H1 (cell line): Measurements from ENCODE around the gene CCDC24. TPM values are rescaled to one million over a fixed set of nuclear protein-coding genes. Genes with fewer than 3 reads are reported as not detected.

Experiments used
- CTCF ChIA-PET: fragments of 300-600 bp; sonication (Branson Sonifier 250); formaldehyde crosslinking; loops from one replicate; lab custom pipeline; 2021; ENCODE audit not compliant: partially characterized antibody; lab: Charles Lee
- POLR2A ChIA-PET: fragments of 300-600 bp; sonication (Branson Sonifier 250); formaldehyde crosslinking; loops from one replicate; lab custom pipeline; 2021; ENCODE audit warnings: inconsistent platforms; ENCODE audit not compliant: partially characterized antibody; lab: Charles Lee
- DNase-seq, 2 experiments: peaks; one replicate each; pipeline versions ENCODE4 v3.0.0 to v3.0.0-alpha.2; 2010 to 2022; ENCODE audit warnings: low spot score in 2 of 2, low read depth in 1 of 2, mixed read lengths in 1 of 2
- FAIRE-seq: peaks from 2 replicates; lab custom pipeline; 2011; peaks lifted over from hg19 to GRCh38; lab: Jason Lieb, UNC
- H2AFZ ChIP-seq: 2 replicates; pipeline ENCODE4 v1.8.1; 2012; ENCODE audit warnings: low read length, inconsistent platforms
- H2AK5ac ChIP-seq: 2 replicates; pipeline ENCODE4 v1.6.1; 2013; ENCODE audit warnings: low read depth, low read length
- H2BK120ac ChIP-seq: replicated peaks from 2 replicates; pipeline ENCODE3; 2013; ENCODE audit warnings: low read depth, low read length, inconsistent platforms
- H2BK12ac ChIP-seq: 2 replicates; pipeline ENCODE4 v1.6.1; 2013; ENCODE audit warnings: low read depth, low read length
- H2BK15ac ChIP-seq: 2 replicates; pipeline ENCODE4 v1.6.1; 2013; ENCODE audit warnings: low read length
- H2BK20ac ChIP-seq: 2 replicates; pipeline ENCODE4 v1.6.1; 2013; ENCODE audit warnings: low read length
- H2BK5ac ChIP-seq: 2 replicates; pipeline ENCODE4 v1.6.1; 2013; ENCODE audit warnings: low read depth, low read length
- H3K14ac ChIP-seq: 2 replicates; pipeline ENCODE4 v1.6.1; 2013; ENCODE audit warnings: inconsistent platforms; ENCODE audit not compliant: insufficient read length
- H3K18ac ChIP-seq: 2 replicates; pipeline ENCODE4 v1.6.1; 2013; ENCODE audit warnings: low read length; ENCODE audit errors: extremely low read depth
- H3K23ac ChIP-seq: 2 replicates; pipeline ENCODE4 v1.6.1; 2013; ENCODE audit warnings: inconsistent platforms; ENCODE audit not compliant: insufficient read length
- H3K23me2 ChIP-seq: 2 replicates; pipeline ENCODE4 v1.6.1; 2013; ENCODE audit warnings: low read depth, low read length
- H3K27ac ChIP-seq: 2 replicates; pipeline ENCODE4 v1.6.1; 2011; ENCODE audit warnings: low read depth, low read length, inconsistent platforms
- H3K27me3 ChIP-seq, 4 experiments: replicated peaks in 1 of 4; 1 replicate in 1 of 4; 2 replicates in 3 of 4; pipeline versions ENCODE4 v1.6.1 to v1.8.1; 2011 to 2013; ENCODE audit warnings: low read length in 3 of 4, mild to moderate bottlenecking in 3 of 4, inconsistent platforms in 2 of 4, mixed read lengths in 2 of 4, moderate library complexity in 1 of 4; ENCODE audit not compliant: control insufficient read depth in 3 of 4, insufficient read depth in 3 of 4; ENCODE audit errors: extremely low read depth in 1 of 4
- H3K36me3 ChIP-seq, 4 experiments: 2 replicates each; pipeline versions ENCODE4 v1.6.1 to v1.8.1; 2011 to 2013; ENCODE audit warnings: mild to moderate bottlenecking in 4 of 4, low read length in 3 of 4, moderate library complexity in 2 of 4, control low read depth in 1 of 4, inconsistent platforms in 1 of 4; ENCODE audit not compliant: insufficient read depth in 4 of 4, control insufficient read depth in 2 of 4
- H3K4ac ChIP-seq: replicated peaks from 2 replicates; pipeline ENCODE3; 2013; ENCODE audit warnings: low read length, low read depth, mixed read lengths, inconsistent platforms; ENCODE audit not compliant: insufficient read length
- H3K4me1 ChIP-seq, 4 experiments: replicated peaks in 1 of 4; 1 replicate in 1 of 4; 2 replicates in 3 of 4; pipeline versions ENCODE4 v1.6.1 to v1.8.1; 2011 to 2013; ENCODE audit warnings: low read length in 3 of 4, inconsistent platforms in 2 of 4, mixed read lengths in 1 of 4; ENCODE audit not compliant: insufficient read depth in 4 of 4, control insufficient read depth in 3 of 4
- H3K4me2 ChIP-seq, 2 experiments: 2 replicates each; pipeline versions ENCODE4 v1.6.1 to v1.8.1; 2011 to 2013; ENCODE audit warnings: low read depth in 2 of 2, low read length in 2 of 2, control low read depth in 1 of 2, inconsistent platforms in 1 of 2, mild to moderate bottlenecking in 1 of 2; ENCODE audit not compliant: insufficient read depth in 1 of 2
- H3K4me3 ChIP-seq, 4 experiments: fragments of 200-600, 300-600 bp in 1 of 4; sonication (generic), shearing (Covaris generic), sonication (Bioruptor Twin) in 1 of 4; 2 replicates each; pipeline versions ENCODE4 v1.5.1 to v1.8.1; 2011 to 2016; ENCODE audit warnings: low read length in 4 of 4, low read depth in 3 of 4, control low read depth in 2 of 4, inconsistent platforms in 2 of 4, mild to moderate bottlenecking in 2 of 4, mixed read lengths in 1 of 4, moderate library complexity in 1 of 4; ENCODE audit not compliant: insufficient read depth in 2 of 4; ENCODE audit errors: extremely low read depth in 1 of 4
- H3K56ac ChIP-seq: replicated peaks from 2 replicates; pipeline ENCODE3; 2013; ENCODE audit warnings: low read depth, mild to moderate bottlenecking, mixed read lengths, low read length, inconsistent platforms; ENCODE audit not compliant: insufficient read length
- H3K79me1 ChIP-seq: 2 replicates; pipeline ENCODE4 v1.6.1; 2013; ENCODE audit warnings: low read depth, low read length, control low read depth
- H3K79me2 ChIP-seq, 2 experiments: 2 replicates each; pipeline versions ENCODE4 v1.6.1 to v1.8.1; 2012 to 2013; ENCODE audit warnings: low read length in 2 of 2, mild to moderate bottlenecking in 2 of 2, inconsistent platforms in 1 of 2; ENCODE audit not compliant: insufficient read depth in 2 of 2, control insufficient read depth in 1 of 2
- H3K9ac ChIP-seq, 4 experiments: replicated peaks in 1 of 4; 1 replicate in 1 of 4; 2 replicates in 3 of 4; pipeline versions ENCODE4 v1.6.1 to v1.8.1; 2011 to 2013; ENCODE audit warnings: low read depth in 3 of 4, low read length in 3 of 4, control low read depth in 2 of 4, mild to moderate bottlenecking in 2 of 4, moderate library complexity in 2 of 4, inconsistent platforms in 1 of 4; ENCODE audit errors: extremely low read depth in 1 of 4
- H3K9me3 ChIP-seq, 2 experiments: 2 replicates each; pipeline versions ENCODE4 v1.6.1 to v1.8.1; 2012 to 2013; ENCODE audit warnings: mild to moderate bottlenecking in 2 of 2, moderate library complexity in 2 of 2, control low read depth in 1 of 2, inconsistent platforms in 1 of 2, low read depth in 1 of 2, low read length in 1 of 2, mixed read lengths in 1 of 2; ENCODE audit not compliant: insufficient read depth in 2 of 2
- H4K20me1 ChIP-seq, 2 experiments: replicated peaks in 1 of 2; 2 replicates each; pipeline versions ENCODE3 to v1.8.1; 2011 to 2013; ENCODE audit warnings: inconsistent platforms in 2 of 2, low read length in 2 of 2, mild to moderate bottlenecking in 1 of 2; ENCODE audit not compliant: insufficient read depth in 2 of 2, control insufficient read depth in 1 of 2
- H4K5ac ChIP-seq: 2 replicates; pipeline ENCODE4 v1.6.1; 2013; ENCODE audit warnings: low read length, low read depth, mixed read lengths, inconsistent platforms; ENCODE audit not compliant: insufficient read length
- H4K8ac ChIP-seq: 2 replicates; pipeline ENCODE4 v1.8.0; 2013; ENCODE audit warnings: mild to moderate bottlenecking, moderate library complexity, low read length, inconsistent platforms; ENCODE audit not compliant: insufficient read depth; ENCODE audit errors: extremely low read depth
- H4K91ac ChIP-seq: replicated peaks from 2 replicates; pipeline ENCODE3; 2013; ENCODE audit warnings: low read length, mixed read lengths, inconsistent platforms; ENCODE audit not compliant: insufficient read length
- CBX5 ChIP-seq: fragments of 300-800, 300-1000 bp; sonication (generic); IDR thresholded peaks from 2 replicates; pipeline ENCODE4 v1.7.1; 2016; ENCODE audit warnings: antibody characterized with exemption, low read length, low read depth
- CTCF ChIP-seq, 3 experiments: IDR thresholded peaks; 1 replicate in 2 of 3; 2 replicates in 1 of 3; pipeline versions ENCODE4 v1.5.1 to v1.6.1; 2011; ENCODE audit warnings: low read length in 3 of 3, mild to moderate bottlenecking in 3 of 3, inconsistent platforms in 2 of 3, low read depth in 1 of 3, moderate library complexity in 1 of 3; ENCODE audit not compliant: insufficient read depth in 1 of 3; ENCODE audit errors: control extremely low read depth in 1 of 3
- MAFK ChIP-seq: IDR thresholded peaks from 2 replicates; pipeline ENCODE4 v1.6.1; 2012; ENCODE audit warnings: low read depth, mild to moderate bottlenecking, improper control_type of control experiment, low read length
- POLR2A ChIP-seq, 2 experiments: IDR thresholded peaks; 1 replicate in 1 of 2; 2 replicates in 1 of 2; pipeline ENCODE4 v1.6.1; 2011; ENCODE audit warnings: low read depth in 2 of 2, low read length in 2 of 2, mild to moderate bottlenecking in 2 of 2; ENCODE audit errors: control extremely low read depth in 1 of 2
- WGBS, 2 experiments: shearing (Covaris generic) in 1 of 2; methylation state at CpG; one replicate each; pipeline versions ENCODE4 v1.1.6 to v1.1.7; 2013 to 2015; ENCODE audit warnings: low lambda C conversion rate in 2 of 2, mixed read lengths in 2 of 2, inconsistent platforms in 1 of 2, low coverage in 1 of 2, missing lambda C conversion rate in 1 of 2; ENCODE audit not compliant: insufficient replicate concordance in 2 of 2, insufficient coverage in 1 of 2, insufficient read length in 1 of 2; ENCODE audit errors: extremely low coverage in 1 of 2, missing lambda C conversion rate in 1 of 2; 5-methylcytosine and 5-hydroxymethylcytosine counted together
- polyA plus RNA-seq, 7 experiments: library from polyadenylated mRNA; depleted of rRNA in 3 of 7; stranded (reverse) in 5 of 7; unstranded in 2 of 7; fragments of >200 nt in 5 of 7; fragments of 200-250 nt in 2 of 7; gene quantifications; 1 replicate in 5 of 7; 2 replicates in 1 of 7; 4 replicates in 1 of 7; pipeline versions ENCODE4 v1.2.1 to v1.2.3, GENCODE V29; 2011 to 2013; ENCODE audit warnings: missing spikeins in 2 of 7, mixed read lengths in 2 of 7
- total RNA-seq: library from RNA; stranded (reverse); fragmentation: NEBNext Ultra II Directional; extraction: Animal tissue kit (Norgen Biotek cat#: 25700); gene quantifications from 2 replicates; pipeline ENCODE4 v1.2.1, GENCODE V29; 2021

CCDC24 gene
- total and polyA plus RNA-seq, 2 of the 8 experiments (the other 6 are each of a cell fraction or from before 2014, with no cell fraction given), result 11.2 to 11.4 TPM

GRCh38 chr1:44010935-44011471 is 19.6 kb downstream of the CCDC24 start:
- peaks cover 0 to 13% (median 2%) of the 10 kb centered on the region in 4 experiments; a peak in 4 of 8 replicates for H3K36me3 ChIP-seq
- no peak overlapping the region for H2BK120ac ChIP-seq
- 0 out of 2 replicates have a peak overlapping the region, but pooled peaks have one; percentile 18 for H4K8ac ChIP-seq
- H3K9ac ChIP-seq, result no peak overlapping the region
- H3K4me2 ChIP-seq, result no peak overlapping the region
- WGBS, 2 experiments, result 86% methylated on average over 10 of the region's 11 CpGs; no CpG with 5 or more reads in 1 of the 2 experiments
- no peak overlapping the region for H2BK12ac ChIP-seq
- ChIA-PET POLR2A (interaction anchor here (0.6 to 27.1 kb wide), 7 partner anchors 12 to 134 kb away, joined by 3 to 544 read pairs (median 4); partner anchors contain the start of genes CCDC24 and SLC6A9), CTCF (interaction anchor here (0.8 to 15.8 kb wide), 11 partner anchors 9 to 81 kb away, joined by 3 to 239 read pairs (median 4); partner anchors contain the start of gene SLC6A9)
- H3K23me2 ChIP-seq, result no peaks in the 10 kb centered on the region
- H3K4me1 ChIP-seq, result peaks cover 0 to 4% (median 0%) of the 10 kb centered on the region in 4 experiments; a peak in 2 of 7 replicates
- H3K4ac ChIP-seq, result no peak overlapping the region
- peaks cover 0 to 4% of the 10 kb centered on the region in 2 experiments for H4K20me1 ChIP-seq
- no peak overlapping the region for H2BK20ac ChIP-seq
- H3K27me3 ChIP-seq, result no peaks in the 10 kb centered on the region
- no peak overlapping the region for H4K91ac ChIP-seq
- no peak overlapping the region for H2BK5ac ChIP-seq
- no peak overlapping the region for H4K5ac ChIP-seq
- no peak overlapping the region for H3K56ac ChIP-seq
- H3K9me3 ChIP-seq, result no peaks in the 10 kb centered on the region
- no peak overlapping the region for H2BK15ac ChIP-seq
- H2AK5ac ChIP-seq, result no peak overlapping the region
- FAIRE-seq (no peak), DNase-seq (no peak)
- H3K4me3 ChIP-seq, result no peak overlapping the region
- H3K79me2 ChIP-seq, result no peaks in the 10 kb centered on the region
- no peak overlapping the region for H3K14ac ChIP-seq
- H3K79me1 ChIP-seq, result no peaks in the 10 kb centered on the region
- H3K23ac ChIP-seq, result no peak overlapping the region
- no peak overlapping the region for H3K27ac ChIP-seq
- H2AFZ ChIP-seq, result no peak overlapping the region
- TF ChIP-seq CTCF (IDR thresholded peaks at IDR 0.05; ENCODE audit: control extremely low read depth in 1 of 3, insufficient read depth in 1 of 3, low read depth in 1 of 3, low read length in 3 of 3) (peak in 2 of 3 experiments; percentile 10 to 15; a peak in 1 of 4 replicates), MAFK (no peak), POLR2A (IDR thresholded peaks at IDR 0.05; ENCODE audit: control extremely low read depth in 1 of 2, low read depth in 2 of 2, low read length in 2 of 2) (no peak), CBX5 (no peak)
- no peak overlapping the region for H3K18ac ChIP-seq
